DOHH2 (cell line): ENCODE measurements around the gene MEX3D.

Source experiments
- CTCF ChIP-seq: fragments of 200-600 bp; sonication (generic); IDR thresholded peaks from one replicate; pipeline ENCODE4 v1.5.1; 2014; ENCODE audit warnings: antibody characterized with exemption, mild to moderate bottlenecking, low read depth, low read length; ENCODE audit not compliant: poor library complexity, severe bottlenecking
- EZH2phosphoT487 ChIP-seq: fragments of 200-600 bp; sonication (generic); IDR thresholded peaks from 2 replicates; pipeline ENCODE4 v1.6.1; 2017; ENCODE audit warnings: borderline replicate concordance, mild to moderate bottlenecking, antibody characterized with exemption, low read length, moderate library complexity, mixed read lengths

DNA sequence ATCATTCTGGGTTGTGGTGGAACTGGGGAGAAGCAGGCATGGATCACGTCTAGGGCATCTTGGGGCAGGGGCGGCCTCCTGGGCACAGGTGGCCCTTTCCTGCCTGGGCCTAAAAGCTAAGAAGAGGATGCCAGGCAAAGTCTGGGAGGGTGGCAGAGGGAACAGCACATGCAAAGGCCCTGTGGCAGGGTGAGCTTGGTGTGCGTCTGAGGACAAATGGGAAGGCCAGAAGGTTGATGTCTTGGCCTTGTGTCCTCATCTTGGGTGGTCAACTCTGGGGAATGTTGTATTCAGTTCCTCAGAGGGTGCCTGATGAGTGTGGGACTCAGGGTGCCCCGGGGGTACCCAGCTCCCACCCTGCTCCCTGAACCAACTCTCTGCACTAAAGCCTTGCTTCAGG lies 49.7 kb downstream of the MEX3D start:
- TF ChIP-seq EZH2phosphoT487 (no peak), CTCF (no peak)
